ENCODE data around the gene PILRA.

The PILRA gene

DNA sequence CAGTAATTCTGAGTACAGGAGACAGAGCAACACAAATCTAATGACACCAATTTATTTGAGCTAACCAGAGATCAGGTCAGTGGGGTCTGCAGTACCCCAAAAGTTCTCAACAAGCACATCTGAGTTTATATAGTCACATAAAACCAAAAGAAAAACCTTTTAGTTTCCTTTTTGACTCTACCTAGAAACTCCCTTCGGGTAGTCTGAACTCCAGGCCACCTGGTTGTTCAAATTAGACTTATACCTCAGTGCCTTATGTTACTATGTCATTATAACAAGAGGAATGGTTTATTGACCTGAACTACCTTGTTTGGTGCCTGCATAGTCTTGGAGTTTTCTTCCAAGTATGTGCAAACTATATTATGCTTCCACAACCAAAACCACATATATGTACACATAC, 40.6 kb downstream of the PILRA start:
- no peak for DNase-seq

DNA sequence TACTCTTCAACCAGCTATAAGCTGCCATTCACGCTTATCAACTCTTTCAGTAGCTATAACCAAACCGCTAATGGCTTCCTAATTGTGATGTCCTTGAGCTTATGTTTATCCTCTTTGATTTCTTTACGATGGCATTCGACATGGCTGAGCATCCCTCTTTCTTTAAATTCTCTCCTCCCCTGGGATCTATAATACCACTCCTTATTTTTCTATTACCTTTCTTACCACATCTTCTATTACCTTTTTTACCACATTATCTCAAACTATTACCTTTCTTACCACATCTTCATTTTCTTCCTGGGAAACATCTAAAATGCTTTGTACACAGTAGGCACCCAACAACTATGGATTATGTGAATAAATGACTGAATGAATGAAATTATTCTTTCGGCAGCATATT, 42.2 kb downstream of the PILRA start:
- no peak for DNase-seq

DNA sequence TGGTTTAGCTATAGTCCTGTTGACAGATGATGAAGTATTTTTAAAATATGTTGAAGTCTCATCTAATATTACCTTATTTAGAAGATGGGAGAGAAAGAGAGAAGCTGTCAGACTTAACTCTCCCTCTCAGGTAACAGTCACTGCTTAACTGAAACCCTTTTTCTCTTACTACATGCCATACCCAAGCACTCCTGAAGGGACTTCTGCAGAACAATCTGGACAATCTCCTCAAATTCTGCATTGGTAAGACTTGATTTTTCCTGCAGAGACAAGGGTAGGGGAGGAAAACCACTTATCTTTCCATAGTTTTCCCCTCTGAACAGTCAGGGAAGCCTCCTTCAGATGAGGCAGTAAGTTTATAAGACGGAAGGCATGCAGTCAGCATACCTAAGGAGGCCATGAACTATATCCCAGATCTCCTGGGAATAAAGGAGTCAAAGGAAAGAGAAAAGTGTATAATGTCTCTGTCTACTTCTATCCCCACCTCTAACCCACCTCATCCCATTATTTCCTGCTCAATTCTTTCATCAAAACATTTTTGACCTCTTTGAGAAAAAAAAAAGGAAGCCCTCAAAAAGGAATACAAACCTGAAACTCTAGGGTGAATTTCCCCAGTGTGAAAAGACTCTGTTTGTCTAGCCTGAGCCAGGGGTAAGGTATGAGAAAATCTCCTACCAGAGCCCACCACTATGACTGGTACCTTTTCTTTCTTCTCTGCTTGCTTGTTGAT, 45.8 kb downstream of the PILRA start:
- DNase-seq, result no peak

DNA sequence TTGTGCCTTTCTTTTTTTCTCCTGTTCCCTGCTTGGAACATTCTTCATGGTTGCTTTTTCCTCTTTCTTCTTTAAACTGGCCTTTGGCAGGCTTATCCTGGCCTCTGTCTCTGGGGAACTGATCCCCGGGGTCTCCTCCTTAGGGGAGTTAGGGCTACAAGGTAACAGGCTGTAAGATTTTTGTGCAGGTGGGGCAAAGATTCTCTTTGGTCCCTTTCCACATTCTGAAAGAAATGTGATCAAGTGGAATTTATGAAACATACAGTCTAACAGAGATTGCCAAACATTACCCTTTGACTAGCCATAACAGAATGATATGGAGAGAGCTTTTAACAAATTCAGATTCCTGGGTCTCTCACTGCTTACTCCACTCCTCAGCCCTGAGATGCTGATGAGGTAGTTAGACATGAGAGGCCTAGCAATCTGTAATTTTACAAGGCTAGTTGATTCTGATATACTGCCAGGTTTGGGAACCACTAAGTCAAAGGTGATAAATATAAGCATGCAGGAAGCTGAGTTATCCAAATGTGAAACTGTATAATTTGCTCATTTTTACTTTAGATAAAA, 46.5 kb downstream of the PILRA start:
- no peak for DNase-seq

DNA sequence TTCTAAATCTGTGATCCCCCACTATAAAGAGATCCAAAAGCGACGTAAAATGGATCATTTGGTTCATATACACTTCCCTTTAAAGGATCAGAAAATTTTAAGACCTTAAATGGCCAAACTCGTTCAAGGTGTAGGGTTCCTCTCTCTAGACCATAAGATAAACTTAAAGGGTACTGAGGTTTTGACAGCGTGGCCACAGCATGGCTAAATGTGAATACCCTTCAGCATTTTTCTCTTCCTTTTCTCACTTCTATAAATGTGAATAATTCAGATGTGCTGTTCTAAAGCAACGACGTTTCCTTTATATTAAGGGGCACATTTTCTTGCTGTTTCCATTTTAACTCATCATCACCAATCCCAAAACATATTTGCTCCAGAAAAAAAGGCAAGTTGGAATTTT, 50.0 kb downstream of the PILRA start:
- no peak for DNase-seq

DNA sequence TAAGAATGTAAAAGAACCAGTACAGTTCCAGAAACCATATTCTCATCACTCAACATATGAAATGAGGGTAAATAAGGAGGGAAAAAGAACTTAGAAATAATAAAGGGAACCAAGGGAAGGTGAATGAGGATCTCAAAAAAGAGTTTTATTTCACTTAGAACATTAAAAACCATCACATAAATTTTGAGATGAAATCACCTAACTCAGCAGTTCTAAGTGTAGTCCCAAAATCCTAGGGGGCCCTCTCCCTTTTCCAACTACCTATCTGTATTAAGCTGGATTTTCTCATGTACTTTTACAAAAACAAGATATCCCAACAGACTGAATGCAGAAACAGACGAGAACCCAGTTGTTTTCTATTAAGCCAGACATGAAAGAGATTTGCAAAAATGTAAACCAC, 52.1 kb downstream of the PILRA start:
- DNase-seq, result no peak

DNA sequence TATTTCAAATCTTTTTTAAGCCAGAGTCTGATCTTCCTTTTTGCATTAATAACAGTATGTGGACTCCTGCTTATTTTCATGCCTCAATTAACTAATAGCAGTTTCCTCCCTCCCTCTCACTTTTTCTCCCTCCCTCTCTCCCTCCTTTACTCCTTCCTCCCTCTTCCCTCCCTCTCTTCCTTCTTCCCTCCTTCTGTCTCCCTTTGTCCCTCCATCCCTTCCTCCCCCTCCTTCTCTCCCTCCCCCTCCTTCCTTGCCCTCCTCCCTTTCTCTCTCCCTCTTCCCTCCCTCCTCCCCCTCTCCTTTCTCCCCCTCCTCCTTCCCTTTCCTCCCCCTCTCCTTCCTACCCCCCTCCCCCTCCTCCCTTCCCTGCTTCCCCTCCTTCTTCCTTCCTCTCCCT, 53.2 kb downstream of the PILRA start:
- no peak for DNase-seq

DNA sequence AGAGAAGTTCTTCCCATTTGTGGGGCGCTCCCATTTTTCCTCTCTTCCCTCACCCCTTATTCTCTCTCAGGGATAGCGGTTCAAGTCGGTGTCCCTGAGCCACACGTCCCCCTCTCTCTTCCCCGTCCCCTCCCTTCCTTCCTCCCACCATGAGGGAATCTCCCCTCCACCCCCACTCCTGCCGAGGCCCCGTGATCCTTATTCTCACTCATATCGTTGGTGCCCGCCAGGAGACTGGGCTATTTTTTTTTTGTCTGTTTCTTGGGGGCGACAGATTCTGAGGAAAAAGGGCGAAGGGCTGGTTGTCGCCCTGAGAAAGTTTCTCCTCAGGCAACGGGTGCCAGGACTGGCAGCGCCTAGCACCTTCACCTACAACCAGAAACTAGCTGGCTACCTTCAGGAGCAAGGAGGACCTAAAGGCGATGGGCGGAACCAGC, 54.5 kb downstream of the PILRA start:
- DNase-seq, result no peak

DNA sequence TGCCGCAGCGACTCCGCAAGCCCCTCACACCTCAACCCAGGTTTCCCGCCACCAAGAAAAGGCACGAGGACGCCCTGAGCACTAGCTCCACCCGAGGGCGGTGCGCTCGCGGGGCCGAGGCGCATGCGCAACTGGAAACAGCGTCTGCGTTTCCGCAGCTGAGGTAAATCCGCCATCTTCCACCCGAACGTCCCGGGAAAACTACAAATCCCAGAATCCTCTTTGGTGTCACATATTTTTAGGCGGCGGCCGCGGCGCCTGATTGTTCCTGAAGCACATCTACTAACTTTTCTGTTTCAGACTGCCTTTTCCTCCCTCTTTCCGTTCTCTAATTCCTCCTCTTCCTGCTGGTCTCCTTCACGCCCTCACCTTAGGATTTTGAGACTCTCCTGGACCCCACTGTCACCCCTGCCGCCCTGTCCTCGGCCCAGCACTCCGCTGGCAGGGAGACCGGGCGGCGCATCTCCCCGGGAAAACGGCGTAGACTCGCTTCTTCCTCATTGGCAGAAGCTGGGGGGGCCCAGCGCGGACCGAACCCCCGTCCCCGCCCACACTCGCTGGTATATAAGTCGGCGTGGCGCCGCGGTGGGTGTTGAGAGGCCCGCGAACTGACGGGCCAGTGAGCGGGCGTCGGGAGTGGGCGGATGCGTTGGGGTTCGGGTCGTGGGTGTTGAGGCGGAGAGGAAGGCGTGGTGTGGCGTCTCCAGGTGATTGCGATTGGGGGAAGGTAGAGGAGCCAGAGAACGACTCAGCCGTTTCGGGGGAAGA, 55.1 kb downstream of the PILRA start, which contains the start of gene ZCWPW1:
ZCWPW1 (minus strand) TSS at position 505 of the 768 bp plus-strand sequence. CDS start 8,054 bp downstream, outside the sequence.
- peak; percentile 97 for DNase-seq

DNA sequence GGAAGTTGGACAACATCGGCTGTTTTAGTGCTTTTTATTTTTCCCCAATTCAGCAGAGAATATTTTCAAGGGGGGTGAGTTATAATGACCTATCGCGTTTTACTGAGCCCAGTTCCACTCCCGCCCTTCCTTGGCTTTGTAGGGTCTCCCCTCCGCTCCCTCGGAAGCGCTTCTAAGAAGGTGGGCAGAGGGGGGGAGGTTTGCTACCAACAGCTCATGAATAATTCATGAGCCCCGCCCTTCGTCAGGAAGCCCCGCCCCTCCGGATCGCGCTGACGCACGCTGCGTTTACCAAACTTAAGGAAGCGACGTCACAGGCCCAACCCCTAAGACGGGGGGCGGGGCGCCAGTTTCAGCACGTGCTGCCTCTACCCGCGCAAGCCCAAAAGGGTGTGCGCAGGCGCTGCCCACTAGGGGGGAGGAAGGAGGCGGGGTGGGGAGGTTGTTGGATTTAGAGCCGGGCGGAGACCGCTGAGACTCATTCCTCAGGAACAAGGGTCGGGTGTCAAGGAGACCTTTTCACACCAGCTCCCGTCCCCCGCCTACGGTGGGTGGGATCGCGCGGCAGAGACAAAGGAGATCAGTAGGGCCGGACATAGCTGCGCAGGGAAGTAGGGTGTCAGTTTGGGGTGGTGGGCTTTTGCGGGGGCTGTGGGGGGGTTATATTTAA, 55.8 kb downstream of the PILRA start:
- DNase-seq, result peak; percentile 100

DNA sequence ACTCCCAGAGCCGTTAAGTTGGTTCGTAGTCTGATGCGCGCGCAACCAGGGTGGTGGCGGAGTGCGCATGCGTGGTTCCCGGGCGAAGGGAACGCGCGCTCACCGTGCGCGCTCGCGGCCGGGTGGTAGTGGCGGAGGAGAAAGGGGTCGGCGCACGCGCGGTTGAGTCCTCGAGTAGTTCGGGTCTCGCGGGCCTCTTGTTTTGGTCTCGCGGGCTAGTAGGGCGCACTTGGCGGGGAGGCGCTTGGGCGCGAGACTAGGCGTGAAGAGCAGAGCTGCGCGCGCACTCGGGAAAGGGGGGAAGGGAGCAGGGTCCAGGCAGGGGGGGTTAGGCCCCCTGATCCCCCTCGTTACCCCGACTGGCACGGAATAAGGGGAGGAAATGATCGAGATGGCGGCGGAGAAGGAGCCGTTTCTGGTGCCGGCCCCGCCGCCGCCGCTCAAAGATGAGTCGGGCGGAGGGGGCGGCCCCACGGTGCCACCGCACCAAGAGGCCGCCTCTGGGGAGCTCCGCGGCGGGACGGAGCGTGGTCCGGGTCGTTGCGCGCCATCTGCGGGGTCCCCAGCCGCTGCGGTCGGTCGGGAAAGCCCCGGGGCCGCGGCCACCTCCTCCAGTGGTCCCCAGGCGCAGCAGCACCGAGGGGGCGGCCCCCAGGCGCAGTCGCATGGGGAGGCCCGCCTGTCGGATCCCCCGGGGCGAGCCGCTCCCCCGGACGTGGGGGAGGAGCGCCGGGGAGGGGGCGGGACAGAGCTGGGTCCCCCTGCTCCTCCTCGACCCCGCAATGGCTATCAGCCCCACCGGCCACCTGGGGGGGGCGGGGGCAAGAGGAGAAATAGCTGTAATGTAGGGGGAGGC, 56.6 kb downstream of the PILRA start, which contains the start of gene MEPCE:
MEPCE (plus strand) TSS at position 195 of the 856 bp plus-strand sequence; CDS start at position 383, 188 bp downstream.
- peak; percentile 95 for DNase-seq

DNA sequence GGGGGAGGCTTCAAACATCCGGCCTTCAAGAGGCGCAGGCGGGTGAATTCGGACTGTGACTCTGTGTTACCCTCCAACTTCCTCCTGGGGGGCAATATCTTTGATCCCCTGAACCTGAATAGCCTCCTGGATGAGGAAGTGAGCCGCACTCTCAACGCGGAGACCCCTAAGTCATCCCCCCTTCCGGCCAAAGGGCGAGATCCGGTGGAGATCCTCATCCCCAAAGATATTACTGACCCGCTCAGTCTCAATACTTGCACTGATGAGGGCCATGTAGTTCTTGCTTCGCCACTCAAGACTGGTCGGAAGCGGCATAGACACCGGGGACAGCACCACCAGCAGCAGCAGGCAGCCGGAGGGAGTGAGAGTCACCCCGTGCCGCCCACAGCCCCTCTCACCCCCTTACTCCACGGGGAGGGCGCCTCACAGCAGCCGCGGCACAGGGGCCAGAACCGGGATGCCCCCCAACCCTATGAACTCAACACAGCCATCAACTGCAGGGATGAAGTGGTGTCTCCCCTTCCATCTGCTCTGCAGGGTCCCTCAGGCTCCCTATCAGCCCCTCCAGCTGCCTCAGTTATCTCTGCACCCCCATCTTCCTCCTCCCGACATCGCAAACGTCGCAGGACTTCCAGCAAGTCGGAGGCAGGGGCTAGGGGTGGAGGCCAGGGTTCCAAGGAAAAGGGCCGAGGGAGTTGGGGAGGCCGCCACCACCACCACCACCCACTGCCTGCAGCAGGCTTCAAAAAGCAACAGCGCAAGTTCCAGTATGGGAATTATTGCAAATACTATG, 57.4 kb downstream of the PILRA start:
- peak; percentile 33 for DNase-seq

DNA sequence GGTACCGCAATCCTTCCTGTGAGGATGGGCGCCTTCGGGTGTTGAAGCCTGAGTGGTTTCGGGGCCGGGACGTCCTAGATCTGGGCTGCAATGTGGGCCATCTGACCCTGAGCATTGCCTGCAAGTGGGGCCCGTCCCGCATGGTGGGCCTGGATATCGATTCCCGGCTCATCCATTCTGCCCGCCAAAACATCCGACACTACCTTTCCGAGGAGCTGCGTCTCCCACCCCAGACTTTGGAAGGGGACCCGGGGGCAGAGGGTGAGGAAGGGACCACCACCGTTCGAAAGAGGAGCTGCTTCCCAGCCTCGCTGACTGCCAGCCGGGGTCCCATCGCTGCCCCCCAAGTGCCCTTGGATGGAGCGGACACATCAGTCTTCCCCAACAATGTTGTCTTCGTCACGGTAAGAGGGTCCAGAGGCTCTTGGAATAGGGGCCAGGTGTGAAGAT, 58.0 kb downstream of the PILRA start:
- DNase-seq, result no peak

DNA sequence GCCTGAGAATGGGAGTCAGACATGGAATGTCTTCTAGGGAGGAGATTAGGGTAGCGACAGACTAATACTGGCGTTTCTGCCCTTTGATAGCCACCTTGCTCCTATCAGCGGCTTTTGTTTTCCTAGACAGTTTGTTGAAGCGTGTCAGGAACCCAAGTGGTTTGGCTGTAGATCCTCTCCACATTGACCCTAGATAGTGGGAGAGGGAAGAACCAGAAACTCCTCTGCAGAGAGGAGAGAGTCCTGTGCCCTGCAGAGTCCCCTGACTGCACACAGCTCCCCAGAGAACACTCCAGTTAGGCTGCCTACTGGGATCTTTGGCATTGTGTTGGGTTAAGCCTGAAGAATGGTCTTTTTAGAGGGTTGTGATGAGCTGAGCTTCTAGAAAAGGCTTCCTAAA, 58.8 kb downstream of the PILRA start:
- no peak for DNase-seq

DNA sequence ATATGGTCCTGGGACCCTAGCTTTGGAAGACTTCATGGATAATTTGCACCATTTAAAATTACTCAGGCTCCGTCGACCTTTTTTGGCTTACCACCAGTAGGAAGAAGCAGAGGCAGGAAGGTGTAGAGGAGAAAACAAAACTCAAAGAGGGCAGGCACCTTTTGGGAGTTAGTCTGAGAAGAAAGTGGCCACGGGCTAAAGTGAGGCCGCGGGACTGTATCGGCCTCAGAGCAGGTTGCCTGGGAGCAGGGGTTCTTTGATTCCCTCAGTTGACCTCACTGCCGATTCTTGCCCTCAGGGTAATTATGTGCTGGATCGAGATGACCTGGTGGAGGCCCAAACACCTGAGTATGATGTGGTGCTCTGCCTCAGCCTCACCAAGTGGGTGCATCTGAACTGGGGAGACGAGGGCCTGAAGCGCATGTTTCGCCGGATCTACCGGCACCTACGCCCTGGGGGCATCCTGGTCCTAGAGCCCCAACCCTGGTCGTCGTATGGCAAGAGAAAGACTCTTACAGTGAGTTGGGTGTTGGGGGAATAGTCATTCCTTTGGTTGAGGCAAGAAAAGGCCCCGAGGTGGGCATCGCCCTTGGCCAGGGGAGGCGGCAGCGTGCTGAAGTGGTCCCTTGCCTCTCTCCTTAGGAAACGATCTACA, 59.5 kb downstream of the PILRA start:
- no peak for DNase-seq

DNA sequence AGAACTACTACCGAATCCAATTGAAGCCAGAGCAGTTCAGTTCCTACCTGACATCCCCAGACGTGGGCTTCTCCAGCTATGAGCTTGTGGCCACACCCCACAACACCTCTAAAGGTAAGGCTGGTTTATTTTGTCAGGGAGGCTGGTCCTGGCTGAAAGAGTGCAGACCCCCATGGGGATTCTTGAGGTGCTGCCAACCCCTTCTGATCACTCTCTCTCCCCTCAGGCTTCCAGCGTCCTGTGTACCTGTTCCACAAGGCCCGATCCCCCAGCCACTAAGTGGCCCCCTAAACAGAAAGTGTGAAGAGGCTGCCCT, 59.9 kb downstream of the PILRA start:
- DNase-seq, result no peak

DNA sequence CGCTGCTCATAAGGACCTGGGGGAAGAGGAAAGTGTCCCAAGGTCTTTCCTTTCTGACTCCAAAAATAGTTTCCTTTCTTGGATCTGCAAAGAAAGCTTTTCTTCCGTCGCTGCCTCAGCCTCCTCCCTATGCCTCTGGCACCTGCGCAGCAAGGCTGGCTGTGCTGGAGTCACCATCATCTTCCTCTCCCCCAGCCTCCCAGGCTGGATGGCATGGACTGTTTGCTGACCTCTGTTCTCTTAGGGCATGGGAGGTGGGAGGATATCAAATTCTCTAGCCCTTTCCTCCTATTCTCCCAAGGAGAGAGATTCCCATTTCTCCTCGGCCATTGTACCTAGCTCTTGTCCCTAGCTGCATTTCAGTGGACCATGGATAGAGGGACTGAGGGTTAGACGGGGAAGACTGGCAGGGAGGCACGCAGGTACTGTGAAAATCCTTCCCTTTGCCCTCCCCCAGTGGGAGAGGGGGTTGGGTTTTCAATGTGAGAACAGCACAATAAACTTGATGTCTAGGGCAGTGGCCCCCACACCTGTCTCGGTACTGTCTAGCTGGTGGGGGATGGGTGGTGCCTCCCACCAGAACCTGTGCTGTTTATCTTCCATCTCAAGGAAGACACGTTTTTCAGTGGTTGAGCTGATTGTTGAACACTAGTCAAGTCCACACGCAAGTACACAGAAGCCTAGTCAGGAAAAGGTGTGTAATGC, 60.5 kb downstream of the PILRA start:
- no peak for DNase-seq

DNA sequence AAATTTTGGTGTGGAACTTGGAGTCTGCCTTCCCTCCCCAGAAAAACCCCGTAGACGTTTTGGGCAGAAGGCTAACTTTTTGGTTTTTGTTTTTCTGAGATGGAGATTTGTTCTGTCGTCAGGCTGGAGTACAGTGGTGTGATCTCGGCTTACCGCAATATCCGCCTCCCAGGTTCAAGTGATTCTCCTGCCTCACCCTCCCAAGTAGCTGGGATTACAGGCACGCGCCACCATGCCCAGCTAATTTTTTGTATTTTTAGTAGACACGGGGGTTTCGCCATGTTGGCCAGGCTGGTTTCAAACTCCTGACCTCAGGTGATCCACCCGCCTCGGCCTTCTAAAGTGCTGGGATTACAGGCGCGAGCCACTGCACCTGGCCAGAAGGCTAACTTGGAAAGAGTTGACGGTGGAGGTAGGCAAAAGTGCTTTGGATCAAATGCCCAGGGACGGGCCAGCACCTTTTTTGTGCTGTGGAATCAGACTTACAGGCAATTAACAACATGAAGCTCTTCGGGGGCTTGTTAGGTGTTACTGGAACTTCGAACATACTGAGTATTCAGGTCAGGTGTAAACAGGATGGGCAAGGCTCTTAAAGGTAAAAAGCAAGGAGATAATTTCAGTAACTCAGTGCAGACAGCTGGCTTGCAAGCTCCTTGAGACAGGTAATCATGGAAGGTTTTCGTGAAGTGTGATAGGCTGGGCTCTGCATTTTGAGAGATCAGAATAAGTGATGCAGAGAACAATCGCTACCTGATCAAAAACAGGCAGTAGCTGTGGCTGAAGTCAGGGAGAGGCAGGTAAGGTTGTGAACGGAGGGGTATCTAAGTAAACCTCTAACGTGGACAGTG, 61.2 kb downstream of the PILRA start:
- no peak for DNase-seq
